Cortex of kidney (tissue), 1 donor: ENCODE measurements around the gene ACSM5.

Source experiments
- DNase-seq: peaks from one replicate; lab custom pipeline; 2025; lab: John Stamatoyannopoulos, UW

ACSM5 gene

GRCh38 chr16:20409398-20410120 lies at the start of gene ACSM5:
ACSM5 (plus strand) TSS chr16:20409534; CDS start chr16:20411485, 1,951 bp downstream.
- no peak for DNase-seq

GRCh38 chr16:20359997-20360396 lies 49.3 kb upstream of the ACSM5 start:
- DNase-seq = no peak

- no peak for DNase-seq
Observed at GRCh38 chr16:20363191-20363590, 46.1 kb upstream of the ACSM5 start.

- no peak for DNase-seq
Observed at GRCh38 chr16:20364051-20364450, 45.3 kb upstream of the ACSM5 start.

- DNase-seq = no peak
Observed at GRCh38 chr16:20369452-20370054, 39.8 kb upstream of the ACSM5 start.

GRCh38 chr16:20372701-20373100 lies 36.6 kb upstream of the ACSM5 start:
- no peak for DNase-seq

GRCh38 chr16:20377181-20377580 lies 32.2 kb upstream of the ACSM5 start:
- DNase-seq = no peak

- DNase-seq = no peak
Observed at GRCh38 chr16:20380782-20381181, 28.6 kb upstream of the ACSM5 start.

GRCh38 chr16:20382202-20382948 lies 27.0 kb upstream of the ACSM5 start:
- DNase-seq = no peak

GRCh38 chr16:20383106-20384029 lies 26.0 kb upstream of the ACSM5 start:
- no peak for DNase-seq

- DNase-seq = no peak
Observed at GRCh38 chr16:20385844-20386832, 23.2 kb upstream of the ACSM5 start.

GRCh38 chr16:20387978-20388377 lies 21.4 kb upstream of the ACSM5 start:
- no peak for DNase-seq

- no peak for DNase-seq
Observed at GRCh38 chr16:20388854-20389253, 20.5 kb upstream of the ACSM5 start.

GRCh38 chr16:20391045-20391444 lies 18.3 kb upstream of the ACSM5 start:
- no peak for DNase-seq

GRCh38 chr16:20393801-20394577 lies 15.3 kb upstream of the ACSM5 start:
- no peak for DNase-seq

- DNase-seq = no peak
Observed at GRCh38 chr16:20395946-20396345, 13.4 kb upstream of the ACSM5 start.

- DNase-seq = no peak
Observed at GRCh38 chr16:20396846-20397467, 12.4 kb upstream of the ACSM5 start.

- DNase-seq = no peak
Observed at GRCh38 chr16:20397468-20398074, 11.8 kb upstream of the ACSM5 start.

- no peak for DNase-seq
Observed at GRCh38 chr16:20398603-20399002, 10.7 kb upstream of the ACSM5 start.
